Neural cell (in vitro differentiated cells): ENCODE data around the gene NOC2L.
A peak's percentile ranks its signal among the peaks of the same experiment; 100 is the strongest.

Experiments
- CTCF ChIP-seq: fragments of 450-650 bp; IDR thresholded peaks from 2 replicates; pipeline ENCODE4 v1.5.1; 2014; ENCODE audit warnings: antibody characterized with exemption, mild to moderate bottlenecking, moderate library complexity; ENCODE audit not compliant: poor library complexity, severe bottlenecking
- EP300 ChIP-seq: fragments of 450-650 bp; conservative IDR thresholded peaks from 2 replicates; pipeline ENCODE4 v1.6.1; 2014; ENCODE audit warnings: antibody characterized with exemption, mild to moderate bottlenecking, moderate library complexity; ENCODE audit not compliant: poor library complexity, severe bottlenecking
- EZH2 ChIP-seq: fragments of 200-600, 300-800 bp; shearing (Covaris generic), sonication (generic); IDR thresholded peaks from 2 replicates; pipeline ENCODE4 v1.6.1; 2014; ENCODE audit warnings: antibody characterized with exemption, low read length, borderline replicate concordance, mild to moderate bottlenecking; ENCODE audit not compliant: insufficient read depth, poor library complexity, severe bottlenecking
- MXI1 ChIP-seq: fragments of 450-650 bp; conservative IDR thresholded peaks from 2 replicates; pipeline ENCODE4 v1.6.1; 2014; ENCODE audit warnings: antibody characterized with exemption, mild to moderate bottlenecking; ENCODE audit not compliant: poor library complexity, severe bottlenecking
- POLR2AphosphoS5 ChIP-seq: IDR thresholded peaks from 2 replicates; pipeline ENCODE4 v1.6.1; 2012
- RAD21 ChIP-seq: fragments of 450-650 bp; conservative IDR thresholded peaks from 2 replicates; pipeline ENCODE4 v1.6.1; 2014; ENCODE audit warnings: antibody characterized with exemption, mild to moderate bottlenecking, moderate library complexity
- REST ChIP-seq: IDR thresholded peaks from 2 replicates; pipeline ENCODE4 v1.6.1; 2012; ENCODE audit warnings: borderline replicate concordance
- SMC3 ChIP-seq: fragments of 450-650 bp; conservative IDR thresholded peaks from 2 replicates; pipeline ENCODE4 v1.6.1; 2014; ENCODE audit warnings: antibody characterized with exemption, mild to moderate bottlenecking, moderate library complexity; ENCODE audit not compliant: poor library complexity
- TAF1 ChIP-seq: IDR thresholded peaks from 2 replicates; pipeline ENCODE4 v1.6.1; 2012; ENCODE audit warnings: low read depth

GRCh38 chr1:921011-921837 lies 37.8 kb downstream of the NOC2L start:
- TF ChIP-seq POLR2AphosphoS5: peak; percentile 21
- TF ChIP-seq CTCF: peak; percentile 58
- TF ChIP-seq EZH2: no peak
- TF ChIP-seq REST: no peak
- TF ChIP-seq EP300: no peak
- TF ChIP-seq RAD21: peak; percentile 42
- peak; percentile 58 for TF ChIP-seq SMC3
- TF ChIP-seq TAF1: no peak
- TF ChIP-seq MXI1: no peak
